ENCODE data around the gene TMEM184B.

Gene TMEM184B

DNA sequence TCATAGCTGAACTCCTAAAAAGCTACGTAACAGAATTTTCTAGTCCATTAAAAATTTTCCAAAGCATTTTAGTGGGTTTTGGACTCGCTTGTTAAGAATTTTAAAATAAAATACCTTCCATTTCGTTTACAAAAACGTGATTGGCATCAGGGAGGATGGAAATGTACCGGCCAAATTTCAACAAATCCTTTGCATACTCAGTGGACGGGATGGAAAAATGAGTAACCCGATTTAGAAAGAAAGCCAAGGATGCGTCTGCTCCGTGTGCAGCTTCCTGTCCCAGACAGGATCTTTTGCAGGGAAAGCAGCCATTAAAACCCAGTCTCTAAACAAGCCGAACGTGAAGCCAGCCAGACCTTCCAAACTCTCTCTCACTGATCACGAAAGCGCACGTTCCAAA lies 15.6 kb downstream of the TMEM184B start:
- no peak for DNase-seq (ENCODE audit: low spot score)
- Histone ChIP-seq H3K27ac (ENCODE audit: poor library complexity, severe bottlenecking) (no peak overlapping the region), H3K27me3 (ENCODE audit: insufficient read depth, poor library complexity, severe bottlenecking) (no peaks in the 10 kb centered on the region), H3K4me3 (ENCODE audit: severe bottlenecking) (no peak overlapping the region), H3K4me1 (ENCODE audit: insufficient read depth, poor library complexity, severe bottlenecking) (no peaks in the 10 kb centered on the region), H3K9me3 (ENCODE audit: severe bottlenecking) (no peaks in the 10 kb centered on the region), H3K36me3 (ENCODE audit: low read depth) (peaks cover 15% of the 10 kb centered on the region)
- TF ChIP-seq, protein P1, sequence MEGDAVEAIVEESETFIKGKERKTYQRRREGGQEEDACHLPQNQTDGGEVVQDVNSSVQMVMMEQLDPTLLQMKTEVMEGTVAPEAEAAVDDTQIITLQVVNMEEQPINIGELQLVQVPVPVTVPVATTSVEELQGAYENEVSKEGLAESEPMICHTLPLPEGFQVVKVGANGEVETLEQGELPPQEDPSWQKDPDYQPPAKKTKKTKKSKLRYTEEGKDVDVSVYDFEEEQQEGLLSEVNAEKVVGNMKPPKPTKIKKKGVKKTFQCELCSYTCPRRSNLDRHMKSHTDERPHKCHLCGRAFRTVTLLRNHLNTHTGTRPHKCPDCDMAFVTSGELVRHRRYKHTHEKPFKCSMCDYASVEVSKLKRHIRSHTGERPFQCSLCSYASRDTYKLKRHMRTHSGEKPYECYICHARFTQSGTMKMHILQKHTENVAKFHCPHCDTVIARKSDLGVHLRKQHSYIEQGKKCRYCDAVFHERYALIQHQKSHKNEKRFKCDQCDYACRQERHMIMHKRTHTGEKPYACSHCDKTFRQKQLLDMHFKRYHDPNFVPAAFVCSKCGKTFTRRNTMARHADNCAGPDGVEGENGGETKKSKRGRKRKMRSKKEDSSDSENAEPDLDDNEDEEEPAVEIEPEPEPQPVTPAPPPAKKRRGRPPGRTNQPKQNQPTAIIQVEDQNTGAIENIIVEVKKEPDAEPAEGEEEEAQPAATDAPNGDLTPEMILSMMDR (IDR thresholded peaks at IDR 0.05; ENCODE audit: poor library complexity, severe bottlenecking) = no peak
- ATAC-seq (ENCODE audit: low read depth) = no peak

DNA sequence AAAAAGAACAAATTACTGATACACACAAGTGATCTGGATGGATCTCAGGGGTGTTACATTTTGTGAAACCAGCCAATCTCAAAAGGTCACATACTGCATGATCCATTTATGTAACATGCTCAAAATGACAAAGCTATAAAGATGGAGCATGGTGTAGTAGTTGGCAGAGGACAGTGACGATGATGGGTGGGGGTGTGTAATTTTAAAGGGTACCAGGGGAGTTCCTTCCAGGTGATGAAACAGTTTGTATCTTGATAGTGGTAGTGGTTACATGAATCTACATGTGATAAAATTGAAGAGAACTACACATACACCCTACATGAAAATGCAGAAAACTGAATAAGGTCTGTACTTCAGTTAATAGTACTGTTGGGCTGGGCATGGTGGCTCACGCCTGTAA lies 17.1 kb downstream of the TMEM184B start:
- no peak overlapping the region for H3K4me3 ChIP-seq (ENCODE audit: severe bottlenecking)
- H3K27ac ChIP-seq (ENCODE audit: poor library complexity, severe bottlenecking) = no peak overlapping the region
- H3K4me1 ChIP-seq (ENCODE audit: insufficient read depth, poor library complexity, severe bottlenecking) = no peaks in the 10 kb centered on the region
- no peaks in the 10 kb centered on the region for H3K27me3 ChIP-seq (ENCODE audit: insufficient read depth, poor library complexity, severe bottlenecking)
- no peaks in the 10 kb centered on the region for H3K9me3 ChIP-seq (ENCODE audit: severe bottlenecking)
- H3K36me3 ChIP-seq (ENCODE audit: low read depth) = peaks cover 6% of the 10 kb centered on the region; the same call in 1 of the 2 replicates
- ATAC-seq (ENCODE audit: low read depth) = no peak
- TF ChIP-seq, protein P1 (IDR thresholded peaks at IDR 0.05; ENCODE audit: poor library complexity, severe bottlenecking) = no peak
- DNase-seq (ENCODE audit: low spot score) = no peak

DNA sequence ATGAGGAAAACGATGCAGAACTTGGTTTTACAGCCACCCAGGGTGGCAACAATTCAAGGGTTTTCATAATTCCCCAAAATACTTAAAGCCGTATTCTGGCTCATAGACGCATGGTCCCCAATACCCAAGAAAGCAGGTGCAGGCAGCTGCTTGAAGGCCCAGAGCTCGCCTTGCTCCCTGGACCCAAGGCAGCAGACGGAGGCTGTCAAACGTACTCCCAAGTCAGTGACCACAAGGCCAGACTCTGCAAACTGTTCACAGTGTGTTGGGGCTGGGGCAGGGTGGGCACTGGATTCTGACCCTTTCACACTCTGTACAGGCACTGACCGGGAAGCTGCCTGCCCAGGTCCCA lies 21.5 kb downstream of the TMEM184B start:
- H3K27ac ChIP-seq (ENCODE audit: poor library complexity, severe bottlenecking) = no peak overlapping the region
- H3K36me3 ChIP-seq (ENCODE audit: low read depth) = peaks cover 21% of the 10 kb centered on the region
- ATAC-seq (ENCODE audit: low read depth) (no peak), DNase-seq (ENCODE audit: low spot score) (no peak)
- no peak overlapping the region for H3K4me3 ChIP-seq (ENCODE audit: severe bottlenecking)
- no peaks in the 10 kb centered on the region for H3K27me3 ChIP-seq (ENCODE audit: insufficient read depth, poor library complexity, severe bottlenecking)
- no peaks in the 10 kb centered on the region for H3K4me1 ChIP-seq (ENCODE audit: insufficient read depth, poor library complexity, severe bottlenecking)
- no peaks in the 10 kb centered on the region for H3K9me3 ChIP-seq (ENCODE audit: severe bottlenecking)
- TF ChIP-seq, protein P1 (IDR thresholded peaks at IDR 0.05; ENCODE audit: poor library complexity, severe bottlenecking) = no peak

DNA sequence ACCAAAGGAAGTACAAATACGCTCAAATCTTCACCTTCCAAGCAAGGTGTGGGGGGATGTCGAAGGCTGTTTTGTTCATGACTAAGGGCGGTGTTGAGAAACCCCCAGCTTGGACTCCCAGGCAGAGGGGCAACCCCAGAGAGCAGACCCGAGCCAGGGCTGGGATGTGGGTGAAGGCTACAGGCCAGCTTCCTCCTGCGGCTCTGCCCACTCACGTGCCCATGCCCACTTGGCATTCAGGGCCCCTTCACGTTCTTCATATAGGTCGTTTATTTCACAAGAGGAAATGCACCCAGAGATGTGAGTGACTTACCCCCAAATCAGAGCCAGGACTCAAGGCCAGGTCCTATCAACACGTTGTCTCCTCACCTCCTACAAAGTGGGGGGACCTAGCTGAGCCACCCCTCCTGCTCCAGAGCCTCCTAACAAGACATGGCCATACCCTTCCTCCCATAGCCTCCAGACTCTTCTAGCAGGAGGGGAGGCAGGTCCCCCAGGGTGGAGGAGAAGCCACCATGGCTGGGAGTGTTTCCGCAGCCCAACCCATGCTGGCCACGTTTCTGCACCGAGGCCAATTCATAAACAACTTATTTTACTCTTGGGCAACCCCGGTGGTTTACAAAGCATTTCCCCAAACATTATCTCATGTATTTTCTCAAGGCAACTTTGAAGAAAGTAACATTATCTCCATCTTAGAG lies 22.0 kb downstream of the TMEM184B start:
- TF ChIP-seq, protein P1 (IDR thresholded peaks at IDR 0.05; ENCODE audit: poor library complexity, severe bottlenecking) = no peak
- Histone ChIP-seq H3K36me3 (ENCODE audit: low read depth) (peaks cover 21% of the 10 kb centered on the region), H3K9me3 (ENCODE audit: severe bottlenecking) (no peaks in the 10 kb centered on the region), H3K4me3 (ENCODE audit: severe bottlenecking) (no peak overlapping the region), H3K27ac (ENCODE audit: poor library complexity, severe bottlenecking) (no peak overlapping the region), H3K27me3 (ENCODE audit: insufficient read depth, poor library complexity, severe bottlenecking) (no peaks in the 10 kb centered on the region), H3K4me1 (ENCODE audit: insufficient read depth, poor library complexity, severe bottlenecking) (no peaks in the 10 kb centered on the region)
- ATAC-seq (ENCODE audit: low read depth) (no peak), DNase-seq (ENCODE audit: low spot score) (no peak)
